ENCODE measurements around the gene CREB3.

Gene CREB3

DNA sequence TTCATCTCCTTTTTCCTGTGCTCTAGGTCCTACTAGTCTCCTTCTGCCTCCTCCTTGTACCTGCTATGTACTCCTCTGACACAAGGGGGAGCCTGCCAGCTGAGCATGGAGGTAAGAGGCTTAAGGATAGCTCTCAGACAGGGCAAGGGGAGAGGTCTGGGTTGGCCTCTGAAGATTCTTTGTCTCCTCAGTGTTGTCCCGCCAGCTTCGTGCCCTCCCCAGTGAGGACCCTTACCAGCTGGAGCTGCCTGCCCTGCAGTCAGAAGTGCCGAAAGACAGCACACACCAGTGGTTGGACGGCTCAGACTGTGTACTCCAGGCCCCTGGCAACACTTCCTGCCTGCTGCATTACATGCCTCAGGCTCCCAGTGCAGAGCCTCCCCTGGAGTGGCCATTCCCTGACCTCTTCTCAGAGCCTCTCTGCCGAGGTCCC is 3.8 kb downstream of the CREB3 start:
- Histone ChIP-seq H3K4me3 (ENCODE audit: low read length) (no peak overlapping the region), H3K27ac (ENCODE audit: low read depth, low read length) (no peak overlapping the region), H4K20me1 (ENCODE audit: control insufficient read depth, insufficient read depth, low read depth, low read length) (peaks cover 5% of the 10 kb centered on the region; the same call in 1 of the 2 replicates), H3K4me2 (ENCODE audit: low read length) (no peak overlapping the region), H3K9me2 (replicated peaks; ENCODE audit: control insufficient read depth, low read length) (no peaks in the 10 kb centered on the region), H3K9me3 (ENCODE audit: control insufficient read depth, insufficient read depth, low read length) (no peaks in the 10 kb centered on the region), H3K27me3 (ENCODE audit: control insufficient read depth, low read length) (no peaks in the 10 kb centered on the region), H3K36me3 (ENCODE audit: control insufficient read depth, low read length) (peaks cover 58% of the 10 kb centered on the region), H3F3A (ENCODE audit: control insufficient read depth, insufficient read depth) (peaks cover 9% of the 10 kb centered on the region), H3K4me1 (ENCODE audit: control insufficient read depth, low read length) (peaks cover 20% of the 10 kb centered on the region), H3K79me2 (ENCODE audit: control insufficient read depth, low read length) (peaks cover 18% of the 10 kb centered on the region)
- no peak for TF ChIP-seq EZH2phosphoT487 (IDR thresholded peaks at IDR 0.05; ENCODE audit: borderline replicate concordance, low read length)
- TF ChIP-seq, protein P1, sequence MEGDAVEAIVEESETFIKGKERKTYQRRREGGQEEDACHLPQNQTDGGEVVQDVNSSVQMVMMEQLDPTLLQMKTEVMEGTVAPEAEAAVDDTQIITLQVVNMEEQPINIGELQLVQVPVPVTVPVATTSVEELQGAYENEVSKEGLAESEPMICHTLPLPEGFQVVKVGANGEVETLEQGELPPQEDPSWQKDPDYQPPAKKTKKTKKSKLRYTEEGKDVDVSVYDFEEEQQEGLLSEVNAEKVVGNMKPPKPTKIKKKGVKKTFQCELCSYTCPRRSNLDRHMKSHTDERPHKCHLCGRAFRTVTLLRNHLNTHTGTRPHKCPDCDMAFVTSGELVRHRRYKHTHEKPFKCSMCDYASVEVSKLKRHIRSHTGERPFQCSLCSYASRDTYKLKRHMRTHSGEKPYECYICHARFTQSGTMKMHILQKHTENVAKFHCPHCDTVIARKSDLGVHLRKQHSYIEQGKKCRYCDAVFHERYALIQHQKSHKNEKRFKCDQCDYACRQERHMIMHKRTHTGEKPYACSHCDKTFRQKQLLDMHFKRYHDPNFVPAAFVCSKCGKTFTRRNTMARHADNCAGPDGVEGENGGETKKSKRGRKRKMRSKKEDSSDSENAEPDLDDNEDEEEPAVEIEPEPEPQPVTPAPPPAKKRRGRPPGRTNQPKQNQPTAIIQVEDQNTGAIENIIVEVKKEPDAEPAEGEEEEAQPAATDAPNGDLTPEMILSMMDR (IDR thresholded peaks at IDR 0.05; ENCODE audit: low read depth, low read length, poor library complexity, severe bottlenecking) = peak; percentile 91

DNA sequence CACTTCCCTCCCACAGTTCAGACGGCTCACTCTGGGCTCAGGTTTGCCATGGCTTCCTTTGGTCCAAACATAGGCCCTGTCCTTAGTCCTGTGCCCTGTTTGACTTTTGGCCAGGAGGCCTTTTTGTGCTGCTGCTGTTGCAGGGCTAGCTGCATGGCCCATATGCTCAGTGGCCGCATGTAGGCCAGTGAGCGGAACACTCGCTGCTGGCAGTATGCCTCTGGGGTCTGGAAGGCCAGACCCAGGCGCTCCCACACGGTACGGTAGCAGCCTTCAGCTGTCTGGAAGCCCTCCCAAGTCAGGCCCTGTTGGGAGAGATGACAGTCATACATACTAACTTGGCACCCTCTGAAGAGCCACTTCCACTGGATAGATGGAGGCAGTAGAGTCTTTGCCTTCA is 4.7 kb downstream of the CREB3 start:
- no peak overlapping the region for H3K4me3 ChIP-seq (ENCODE audit: low read length)
- no peaks in the 10 kb centered on the region for H3K9me3 ChIP-seq (ENCODE audit: control insufficient read depth, insufficient read depth, low read length)
- TF ChIP-seq, protein P1 (IDR thresholded peaks at IDR 0.05; ENCODE audit: low read depth, low read length, poor library complexity, severe bottlenecking) = no peak
- TF ChIP-seq EZH2phosphoT487 (IDR thresholded peaks at IDR 0.05; ENCODE audit: borderline replicate concordance, low read length) = no peak
- no peaks in the 10 kb centered on the region for H3K27me3 ChIP-seq (ENCODE audit: control insufficient read depth, low read length)
- peaks cover 5% of the 10 kb centered on the region; the same call in 1 of the 2 replicates for H4K20me1 ChIP-seq (ENCODE audit: control insufficient read depth, insufficient read depth, low read depth, low read length)
- H3K36me3 ChIP-seq (ENCODE audit: control insufficient read depth, low read length) = peaks cover 65% of the 10 kb centered on the region
- H3K79me2 ChIP-seq (ENCODE audit: control insufficient read depth, low read length) = peaks cover 12% of the 10 kb centered on the region
- no peak overlapping the region for H3K27ac ChIP-seq (ENCODE audit: low read depth, low read length)
- H3K4me1 ChIP-seq (ENCODE audit: control insufficient read depth, low read length) = peaks cover 20% of the 10 kb centered on the region
- H3K4me2 ChIP-seq (ENCODE audit: low read length) = no peak overlapping the region
- H3K9me2 ChIP-seq (replicated peaks; ENCODE audit: control insufficient read depth, low read length) = no peaks in the 10 kb centered on the region
- H3F3A ChIP-seq (ENCODE audit: control insufficient read depth, insufficient read depth) = peaks cover 9% of the 10 kb centered on the region

DNA sequence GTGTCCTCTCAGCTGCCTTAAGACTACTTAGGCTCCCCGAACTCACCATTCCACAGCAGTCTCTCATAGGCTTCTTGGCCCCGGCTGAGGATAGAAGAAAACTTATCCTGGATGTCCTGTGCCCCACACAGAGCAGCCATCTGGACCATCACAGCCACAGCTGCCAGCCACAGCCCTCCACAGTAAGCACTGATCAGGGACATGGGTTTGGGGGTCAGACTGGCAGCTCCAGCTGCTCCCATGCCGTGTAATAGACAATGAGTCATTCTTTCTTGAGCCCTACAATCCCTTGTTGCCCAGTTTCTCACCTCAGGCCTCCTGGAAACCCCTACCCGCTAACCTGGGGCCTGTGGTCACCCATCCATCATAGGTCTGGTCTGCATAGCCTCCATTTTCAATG is 5.7 kb downstream of the CREB3 start:
- H3K9me3 ChIP-seq (ENCODE audit: control insufficient read depth, insufficient read depth, low read length) = no peaks in the 10 kb centered on the region
- H3K4me1 ChIP-seq (ENCODE audit: control insufficient read depth, low read length) = peaks cover 17% of the 10 kb centered on the region
- TF ChIP-seq, protein P1 (IDR thresholded peaks at IDR 0.05; ENCODE audit: low read depth, low read length, poor library complexity, severe bottlenecking) = no peak
- TF ChIP-seq EZH2phosphoT487 (IDR thresholded peaks at IDR 0.05; ENCODE audit: borderline replicate concordance, low read length) = no peak
- H3K9me2 ChIP-seq (replicated peaks; ENCODE audit: control insufficient read depth, low read length) = no peaks in the 10 kb centered on the region
- no peak overlapping the region for H3K4me3 ChIP-seq (ENCODE audit: low read length)
- H4K20me1 ChIP-seq (ENCODE audit: control insufficient read depth, insufficient read depth, low read depth, low read length) = peaks cover 5% of the 10 kb centered on the region; the same call in 1 of the 2 replicates
- H3K27me3 ChIP-seq (ENCODE audit: control insufficient read depth, low read length) = no peaks in the 10 kb centered on the region
- H3K27ac ChIP-seq (ENCODE audit: low read depth, low read length) = no peak overlapping the region
- peaks cover 6% of the 10 kb centered on the region for H3K79me2 ChIP-seq (ENCODE audit: control insufficient read depth, low read length)
- peaks cover 75% of the 10 kb centered on the region for H3K36me3 ChIP-seq (ENCODE audit: control insufficient read depth, low read length)
- peaks cover 6% of the 10 kb centered on the region for H3F3A ChIP-seq (ENCODE audit: control insufficient read depth, insufficient read depth)
- no peak overlapping the region for H3K4me2 ChIP-seq (ENCODE audit: low read length)
